Measurements from ENCODE around the gene ATXN3.

Gene ATXN3

DNA sequence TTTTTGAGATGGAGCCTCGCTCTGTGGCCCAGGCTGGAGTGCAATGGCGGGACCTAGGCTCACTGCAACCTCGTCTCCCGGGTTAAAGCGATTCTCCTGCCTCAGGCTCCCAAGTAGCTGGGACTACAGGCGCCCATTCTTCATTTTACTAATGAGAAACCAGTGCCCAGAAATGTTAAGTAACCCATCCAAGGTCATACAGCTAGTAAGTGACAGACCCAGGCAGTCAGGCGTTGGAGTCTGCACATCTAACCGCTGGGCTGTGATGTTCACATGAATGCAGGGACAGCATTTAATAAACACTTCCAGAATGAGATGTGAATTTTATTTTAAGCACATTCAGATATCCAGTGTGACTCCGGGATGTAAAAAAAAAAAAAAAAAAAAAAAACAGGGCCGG is 65.2 kb downstream of the ATXN3 start:
- peak overlapping the region; percentile 88 for H3K4me3 ChIP-seq (ENCODE audit: low read depth, low read length)
- in situ Hi-C loops (cut with HindIII; ENCODE audit: low sequenced_read_pairs), result no loop called here
- TF ChIP-seq CTCF (IDR thresholded peaks at IDR 0.05; ENCODE audit: low read depth, low read length, missing control alignments), result no peak
- no peak for DNase-seq (ENCODE audit: low read depth)

DNA sequence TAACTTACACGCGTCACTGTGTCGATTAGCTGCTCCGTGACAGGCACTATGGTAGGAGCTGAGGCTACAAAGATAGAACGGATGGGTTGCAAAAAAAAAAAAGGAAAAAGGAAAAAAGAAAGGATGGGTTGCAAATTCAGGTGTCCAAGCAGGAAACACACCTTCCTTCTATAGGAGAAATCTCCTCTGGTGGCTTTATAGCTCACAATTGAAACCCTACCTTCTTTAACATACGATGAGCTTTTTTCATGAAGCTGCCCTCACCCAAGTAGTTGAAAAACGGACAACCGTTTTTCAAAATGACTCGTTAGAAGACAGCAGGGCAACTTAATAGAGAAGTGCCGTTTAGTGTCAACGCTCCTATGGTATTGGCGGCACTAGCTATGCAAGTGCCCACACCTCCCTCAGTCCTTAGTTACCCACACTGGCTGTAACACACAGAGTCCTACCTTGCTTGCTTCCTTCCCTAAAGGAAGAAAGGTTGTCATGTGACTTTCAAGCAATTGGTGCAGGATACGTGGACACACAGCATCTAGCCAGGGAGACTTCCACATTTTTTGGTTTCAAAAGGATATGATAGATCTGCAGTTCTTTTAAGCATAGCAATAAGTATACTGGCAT is 65.8 kb downstream of the ATXN3 start:
- no peak for TF ChIP-seq CTCF (IDR thresholded peaks at IDR 0.05; ENCODE audit: low read depth, low read length, missing control alignments)
- no peak for DNase-seq (ENCODE audit: low read depth)
- H3K4me3 ChIP-seq (ENCODE audit: low read depth, low read length), result peak overlapping the region; percentile 88
- in situ Hi-C loops (cut with HindIII; ENCODE audit: low sequenced_read_pairs), result no loop called here

DNA sequence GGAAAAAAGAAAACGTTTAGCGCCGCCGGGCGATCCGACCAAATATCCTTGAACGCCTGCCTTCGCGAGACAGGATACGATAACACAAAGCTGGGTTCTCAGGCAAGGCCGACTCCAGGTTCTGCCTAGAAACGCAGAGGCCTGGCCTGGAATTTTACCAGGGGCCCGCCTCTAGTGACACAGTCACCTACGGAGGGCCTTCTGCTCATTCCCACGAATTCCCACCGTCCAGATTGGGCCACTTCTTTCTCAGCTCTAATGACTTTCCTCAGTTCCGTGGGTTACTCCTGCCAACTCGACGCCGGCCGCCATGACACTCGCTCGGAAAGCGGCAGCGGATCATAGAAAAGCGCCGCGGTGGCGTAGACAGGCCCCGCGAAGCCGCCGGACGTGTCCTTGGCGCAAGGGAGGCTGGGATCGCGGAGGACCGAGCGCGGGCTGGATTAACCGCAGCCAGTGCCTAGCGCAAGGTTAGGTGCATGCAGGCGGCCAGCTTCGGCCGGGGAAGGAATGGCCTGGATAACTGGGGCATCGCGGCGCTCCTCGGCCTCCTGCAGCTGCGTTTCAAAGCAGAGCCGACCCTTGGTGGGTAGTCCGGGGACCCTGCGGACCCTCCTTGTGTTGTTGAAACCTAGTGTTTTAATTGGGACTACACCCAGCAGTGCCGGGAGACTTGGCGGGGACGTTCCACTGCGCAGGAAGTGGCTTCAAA is 66.5 kb downstream of the ATXN3 start, which contains the start of gene TRIP11:
Gene TRIP11 (minus strand): TSS at position 341 of the 712 bp plus-strand sequence. CDS start 374 bp downstream, outside the sequence.
- in situ Hi-C loops (cut with HindIII; ENCODE audit: low sequenced_read_pairs), result no loop called here
- peak within 1 kb of the TSS; percentile 88 for H3K4me3 ChIP-seq (ENCODE audit: low read depth, low read length)
- DNase-seq (ENCODE audit: low read depth), result peak; percentile 82
- TF ChIP-seq CTCF (IDR thresholded peaks at IDR 0.05; ENCODE audit: low read depth, low read length, missing control alignments), result no peak

GRCh38 chr14:92039063-92039718 is 67.2 kb downstream of the ATXN3 start:
- DNase-seq (ENCODE audit: low read depth), result peak; percentile 63
- no peak for TF ChIP-seq CTCF (IDR thresholded peaks at IDR 0.05; ENCODE audit: low read depth, low read length, missing control alignments)
- in situ Hi-C loops (cut with HindIII; ENCODE audit: low sequenced_read_pairs), result no loop called here
- peak overlapping the region; percentile 88 for H3K4me3 ChIP-seq (ENCODE audit: low read depth, low read length)

DNA sequence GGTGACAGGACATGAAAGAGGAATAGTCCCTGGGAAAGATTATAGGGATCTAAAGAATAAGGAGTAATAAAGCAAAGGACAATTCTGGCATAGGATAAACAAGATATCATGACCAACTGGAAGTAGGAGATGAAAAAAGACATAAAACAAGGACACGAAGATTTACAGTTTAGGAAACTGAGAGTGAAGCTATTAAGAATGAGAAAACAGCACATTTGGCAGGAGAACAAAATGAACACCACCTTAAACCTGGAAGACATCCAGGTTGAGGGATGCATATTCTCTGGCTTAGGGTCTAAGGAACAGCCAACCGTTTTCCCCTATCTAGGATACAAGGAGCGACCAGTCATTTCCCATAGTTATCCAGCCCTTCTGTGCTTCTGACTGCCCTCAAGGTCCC is 68.4 kb downstream of the ATXN3 start:
- TF ChIP-seq CTCF (IDR thresholded peaks at IDR 0.05; ENCODE audit: low read depth, low read length, missing control alignments), result no peak
- in situ Hi-C loops (cut with HindIII; ENCODE audit: low sequenced_read_pairs), result no loop called here
- peak overlapping the region; percentile 88 for H3K4me3 ChIP-seq (ENCODE audit: low read depth, low read length)
- DNase-seq (ENCODE audit: low read depth), result no peak

DNA sequence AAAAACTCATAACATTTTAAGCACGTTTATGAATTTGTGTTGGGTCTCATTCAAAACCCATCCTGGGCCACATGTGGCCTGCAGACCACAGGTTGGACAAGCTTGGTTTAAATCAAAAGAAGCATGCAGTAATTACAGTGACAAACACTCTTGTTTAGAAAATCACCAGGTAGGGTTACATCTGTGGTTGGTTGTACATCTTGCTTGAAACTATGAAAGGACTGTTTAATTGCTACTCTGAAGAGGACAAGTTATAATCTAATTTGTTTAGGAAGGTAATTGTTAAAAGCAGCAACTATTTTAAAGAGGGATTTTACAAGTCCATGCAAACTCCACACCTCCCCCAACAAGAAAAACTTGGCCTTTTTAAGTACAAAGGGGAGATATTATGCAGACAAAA is 70.5 kb downstream of the ATXN3 start:
- no peak for TF ChIP-seq CTCF (IDR thresholded peaks at IDR 0.05; ENCODE audit: low read depth, low read length, missing control alignments)
- H3K4me3 ChIP-seq (ENCODE audit: low read depth, low read length), result no peak overlapping the region
- in situ Hi-C loops (cut with HindIII; ENCODE audit: low sequenced_read_pairs), result no loop called here
- no peak for DNase-seq (ENCODE audit: low read depth)
